ENCODE data around the gene FAM163A.

Gene FAM163A

GRCh38 chr1:179865377-179865776 is 122.3 kb downstream of the FAM163A start:
- no peak for DNase-seq
